Stimulated activated CD8-positive, alpha-beta memory T cell treated with anti-CD3 and anti-CD28 coated beads, Interleukin-15, amount 100 ng/mL, for 1 hour (primary cell): ENCODE data around the gene KCNG2.

Experiments
- DNase-seq: peaks from one replicate; pipeline ENCODE4 v3.0.0-alpha.2; 2020; ENCODE audit warnings: low read depth

The KCNG2 gene

GRCh38 chr18:79942211-79942610 lies 144.5 kb downstream of the KCNG2 start:
- no peak for DNase-seq

GRCh38 chr18:79942786-79943607 lies 145.3 kb downstream of the KCNG2 start:
- no peak for DNase-seq

- DNase-seq = no peak
These were observed 145.9 kb downstream of the KCNG2 start for GRCh38 chr18:79943608-79944125.

DNA sequence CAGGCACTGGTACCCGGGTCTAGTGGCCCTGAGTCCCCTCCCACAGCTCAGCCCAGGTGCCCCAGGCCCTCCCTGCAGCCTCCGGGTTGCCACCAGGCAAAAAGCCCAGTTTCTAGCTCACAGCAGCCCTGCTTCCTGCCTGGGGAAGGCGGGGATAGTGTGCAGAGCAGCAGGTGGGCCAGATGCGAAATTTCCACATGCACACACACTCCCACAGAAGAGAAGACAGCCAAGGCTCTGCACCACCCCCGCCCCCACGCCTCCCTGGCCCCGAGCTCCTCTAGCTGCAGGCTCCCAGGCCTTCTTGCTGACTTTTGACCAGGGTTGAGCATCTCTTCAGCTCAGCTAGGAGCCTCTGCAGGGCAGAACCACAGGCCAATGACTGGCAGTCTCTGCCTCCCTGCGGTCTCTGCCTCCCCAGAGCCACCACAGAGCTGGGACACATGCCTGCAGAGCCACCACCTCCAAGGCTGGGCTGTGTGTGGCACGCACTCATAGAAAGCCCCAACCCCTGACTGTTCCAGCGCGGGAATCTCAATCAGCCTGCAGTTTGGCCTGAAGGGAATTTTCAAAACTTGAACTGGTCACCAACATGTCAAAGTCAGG lies 146.5 kb downstream of the KCNG2 start:
- DNase-seq = no peak

GRCh38 chr18:79944746-79945117 lies 147.0 kb downstream of the KCNG2 start:
- DNase-seq = no peak

DNA sequence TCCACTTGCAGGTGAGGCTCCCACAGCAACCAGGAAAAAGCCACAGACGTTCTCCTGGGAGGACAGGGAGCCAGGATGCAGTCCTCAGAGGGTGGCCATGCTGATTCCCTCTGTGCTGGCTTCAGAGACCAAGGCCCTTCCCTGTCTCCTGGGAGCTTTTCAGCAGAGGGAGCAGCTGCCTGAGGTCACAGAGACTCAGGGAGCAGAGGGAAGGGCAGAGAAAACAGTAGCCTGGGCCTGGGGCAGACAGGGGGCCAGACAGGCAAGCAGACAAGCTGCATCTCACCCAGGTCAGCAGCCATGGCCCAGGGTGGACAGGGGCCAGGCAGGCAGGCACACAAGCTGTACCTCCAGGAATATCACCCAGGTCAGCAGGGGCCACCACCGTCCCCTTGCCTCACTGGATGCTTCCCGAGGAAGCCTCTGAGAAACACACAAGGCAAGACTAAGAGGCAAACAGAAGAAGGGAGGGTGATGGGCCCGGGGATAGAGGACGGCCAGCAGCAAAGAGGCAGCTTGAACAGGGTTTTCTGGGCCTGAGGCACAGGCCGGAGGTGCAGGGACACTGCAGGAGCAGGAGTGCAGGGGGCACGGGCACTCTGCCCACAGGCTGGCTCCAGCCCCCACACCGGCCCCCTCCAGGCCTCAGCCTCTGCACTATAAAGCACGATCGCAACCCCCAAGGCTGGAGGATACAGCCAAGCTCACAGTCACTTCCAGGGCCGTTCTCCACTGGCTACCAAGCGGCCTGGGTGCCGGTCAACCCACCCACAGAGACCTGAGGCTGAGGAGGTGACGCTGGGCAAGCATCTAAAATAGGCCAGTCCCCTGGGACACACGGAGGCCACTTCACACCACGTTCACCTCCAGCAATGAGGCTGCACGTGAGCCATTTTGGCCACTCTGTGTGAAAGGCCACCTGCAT lies 147.6 kb downstream of the KCNG2 start:
- no peak for DNase-seq

DNA sequence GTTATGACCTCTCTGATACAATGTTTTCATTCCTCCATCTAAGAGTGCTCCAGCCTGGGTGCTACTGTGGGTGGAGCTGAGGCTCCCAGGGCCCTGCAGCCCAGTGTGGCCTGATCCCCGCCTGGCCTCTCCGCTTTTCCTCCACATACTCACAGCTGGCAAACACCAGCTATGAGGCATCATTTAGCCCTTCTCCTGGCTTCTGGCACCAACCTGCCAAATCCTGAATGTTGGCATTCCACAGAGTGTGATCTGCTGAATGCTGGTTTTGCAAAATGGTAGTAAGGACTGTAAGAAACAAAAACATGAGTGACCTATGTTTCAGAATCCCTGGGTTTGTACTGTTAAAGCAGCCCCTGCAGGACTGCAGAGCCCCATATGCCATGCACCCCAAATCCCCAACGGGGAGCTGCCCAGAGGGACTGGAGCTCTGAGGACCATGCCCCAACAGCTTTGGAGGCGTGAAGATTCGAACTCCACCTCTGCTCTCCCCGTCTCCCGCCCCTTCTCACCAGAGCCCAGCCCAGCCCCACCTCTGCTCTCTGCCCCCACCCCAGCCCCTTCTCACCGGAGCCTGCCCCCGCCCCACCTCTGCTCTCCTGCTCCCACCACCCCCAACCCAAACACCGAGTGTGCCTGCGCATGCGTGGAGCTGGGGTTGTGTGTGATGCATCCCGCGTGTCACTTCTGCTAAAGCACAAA lies 149.5 kb downstream of the KCNG2 start:
- no peak for DNase-seq

GRCh38 chr18:79947881-79948610 lies 150.3 kb downstream of the KCNG2 start:
- DNase-seq = no peak

- no peak for DNase-seq
These were observed 151.1 kb downstream of the KCNG2 start for GRCh38 chr18:79948719-79949411.
